Uterus (tissue), 4 donors: ENCODE measurements around the gene SLC22A12. TPM values are rescaled to one million over a fixed set of nuclear protein-coding genes. Genes with fewer than 3 reads are reported as not detected.
"Not testable (repeated sequence)": the region's sequence is repeated elsewhere in the genome, so short reads cannot be mapped to it uniquely, and the experiment has no call there.

Source experiments
- DNase-seq, 2 donors: peaks; one replicate each; pipeline ENCODE4 v3.0.0-alpha.2; 2019 to 2020
- H3K27ac ChIP-seq, 2 donors: fragments of 200-600 bp; sonication (generic); 1 replicate in 1 of 2; 2 replicates in 1 of 2; pipeline ENCODE4 v1.5.1; 2016 to 2018
- H3K27me3 ChIP-seq, 2 donors: fragments of 200-600 bp; sonication (generic); one replicate each; pipeline ENCODE4 v1.5.1; 2018 to 2019; ENCODE audit warnings: control low read depth in 1 of 2
- H3K36me3 ChIP-seq, 2 donors: fragments of 200-600 bp; sonication (generic); one replicate each; pipeline ENCODE4 v1.5.1; 2019; ENCODE audit warnings: control low read depth in 1 of 2
- H3K4me1 ChIP-seq, 2 donors: fragments of 200-600 bp; sonication (generic); one replicate each; pipeline ENCODE4 v1.5.1; 2018 to 2019; ENCODE audit warnings: control low read depth in 1 of 2
- H3K4me3 ChIP-seq, 2 donors: fragments of 200-600 bp; sonication (generic); 1 replicate in 1 of 2; 2 replicates in 1 of 2; pipeline ENCODE4 v1.5.1; 2018 to 2019; ENCODE audit warnings: mild to moderate bottlenecking in 1 of 2
- H3K9me3 ChIP-seq, 2 donors: fragments of 200-600 bp; sonication (generic); one replicate each; pipeline ENCODE4 v1.5.1; 2019; ENCODE audit warnings: control low read depth in 1 of 2
- CTCF ChIP-seq, 4 experiments: fragments of 200-600 bp in 2 of 4; fragments of 450-650 bp in 2 of 4; sonication (generic) in 2 of 4; IDR thresholded peaks; one replicate each; pipeline ENCODE4 v1.5.1; 2016 to 2019; ENCODE audit warnings: antibody characterized with exemption in 4 of 4, mild to moderate bottlenecking in 2 of 4, moderate library complexity in 1 of 4
- POLR2A ChIP-seq, 2 donors: fragments of 450-650 bp; IDR thresholded peaks; one replicate each; pipeline ENCODE4 v1.6.1; 2016; ENCODE audit warnings: antibody characterized with exemption in 2 of 2, mild to moderate bottlenecking in 1 of 2, moderate library complexity in 1 of 2
- intact Hi-C: fragments of 100-400 bp; cut with DNase I; formaldehyde crosslinking; loops from one replicate; pipeline ENCODE4 v1.15.1; 2023; ENCODE audit warnings: low total_unique reads
- total RNA-seq, 4 donors: library from RNA; depleted of rRNA in 3 of 4; stranded (reverse); fragments of >200 nt in 3 of 4; gene quantifications; one replicate each; pipeline versions ENCODE4 v1.1.0 to v1.2.4, GENCODE V29; 2014 to 2023
- donor health status: DM: yes; HTN: yes; CAD: no.

The SLC22A12 gene
- total RNA-seq, 4 donors from 2014 or later = not detected

- intact Hi-C loops = no loop called here
- Histone ChIP-seq H3K27ac (no peak overlapping the region), H3K4me1 (peaks cover 0 to 2% of the 10 kb centered on the region in 2 donors), H3K4me3 (no peak overlapping the region), H3K27me3 (no peaks in the 10 kb centered on the region), H3K36me3 (no peaks in the 10 kb centered on the region), H3K9me3 (no peaks in the 10 kb centered on the region)
- TF ChIP-seq POLR2A (IDR thresholded peaks at IDR 0.05) (no peak), CTCF (IDR thresholded peaks at IDR 0.05) (no peak)
- no peak for DNase-seq
Observed at GRCh38 chr11:64560139-64560771, 30.8 kb upstream of the SLC22A12 start.

- TF ChIP-seq POLR2A (IDR thresholded peaks at IDR 0.05) = no peak
- no peak for TF ChIP-seq CTCF (IDR thresholded peaks at IDR 0.05)
- H3K27ac ChIP-seq = no peak overlapping the region
- intact Hi-C loops = no loop called here
- H3K4me1 ChIP-seq = no peaks in the 10 kb centered on the region
- DNase-seq = no peak
- no peaks in the 10 kb centered on the region for H3K36me3 ChIP-seq
- no peak overlapping the region for H3K4me3 ChIP-seq
- H3K9me3 ChIP-seq = no peaks in the 10 kb centered on the region
- H3K27me3 ChIP-seq = no peaks in the 10 kb centered on the region
Observed at GRCh38 chr11:64560941-64561340, 30.1 kb upstream of the SLC22A12 start.

- DNase-seq, H3K36me3 ChIP-seq, intact Hi-C loops, H3K27ac ChIP-seq, H3K9me3 ChIP-seq, H3K4me3 ChIP-seq, H3K27me3 ChIP-seq, H3K4me1 ChIP-seq: not testable (repeated sequence)
Observed at GRCh38 chr11:64561429-64561828, 29.6 kb upstream of the SLC22A12 start.

- no peak overlapping the region for H3K4me3 ChIP-seq
- H3K27me3 ChIP-seq = no peaks in the 10 kb centered on the region
- no peak for TF ChIP-seq POLR2A (IDR thresholded peaks at IDR 0.05)
- TF ChIP-seq CTCF (IDR thresholded peaks at IDR 0.05) = no peak
- H3K9me3 ChIP-seq = no peaks in the 10 kb centered on the region
- no peak overlapping the region for H3K27ac ChIP-seq
- no peak for DNase-seq
- intact Hi-C loops = no loop called here
- peaks cover 0 to 4% of the 10 kb centered on the region in 2 donors for H3K4me1 ChIP-seq
- H3K36me3 ChIP-seq = no peaks in the 10 kb centered on the region
Observed at GRCh38 chr11:64561984-64562722, 28.9 kb upstream of the SLC22A12 start.

- peaks cover 0 to 4% of the 10 kb centered on the region in 2 donors for H3K4me1 ChIP-seq
- TF ChIP-seq CTCF (IDR thresholded peaks at IDR 0.05) (no peak), POLR2A (IDR thresholded peaks at IDR 0.05) (no peak)
- no peak overlapping the region for H3K4me3 ChIP-seq
- no peaks in the 10 kb centered on the region for H3K9me3 ChIP-seq
- no peak for DNase-seq
- no peaks in the 10 kb centered on the region for H3K36me3 ChIP-seq
- no peak overlapping the region for H3K27ac ChIP-seq
- no peaks in the 10 kb centered on the region for H3K27me3 ChIP-seq
- intact Hi-C loops = no loop called here
Observed at GRCh38 chr11:64562723-64563351, 28.2 kb upstream of the SLC22A12 start.
